Loucy (cell line): Measurements from ENCODE around the gene C1QTNF8.

Source experiments
- EZH2phosphoT487 ChIP-seq: fragments of 200-600 bp; IDR thresholded peaks from 2 replicates; pipeline ENCODE4 v1.6.1; 2018; ENCODE audit warnings: antibody characterized with exemption, mild to moderate bottlenecking, moderate library complexity, borderline replicate concordance
- TF ChIP-seq, protein P1 (sequence below): fragments of 200-600 bp; sonication (generic); conservative IDR thresholded peaks from 2 replicates; pipeline ENCODE4 v1.5.1; 2014; ENCODE audit warnings: mild to moderate bottlenecking, antibody characterized with exemption, low read length

DNA sequence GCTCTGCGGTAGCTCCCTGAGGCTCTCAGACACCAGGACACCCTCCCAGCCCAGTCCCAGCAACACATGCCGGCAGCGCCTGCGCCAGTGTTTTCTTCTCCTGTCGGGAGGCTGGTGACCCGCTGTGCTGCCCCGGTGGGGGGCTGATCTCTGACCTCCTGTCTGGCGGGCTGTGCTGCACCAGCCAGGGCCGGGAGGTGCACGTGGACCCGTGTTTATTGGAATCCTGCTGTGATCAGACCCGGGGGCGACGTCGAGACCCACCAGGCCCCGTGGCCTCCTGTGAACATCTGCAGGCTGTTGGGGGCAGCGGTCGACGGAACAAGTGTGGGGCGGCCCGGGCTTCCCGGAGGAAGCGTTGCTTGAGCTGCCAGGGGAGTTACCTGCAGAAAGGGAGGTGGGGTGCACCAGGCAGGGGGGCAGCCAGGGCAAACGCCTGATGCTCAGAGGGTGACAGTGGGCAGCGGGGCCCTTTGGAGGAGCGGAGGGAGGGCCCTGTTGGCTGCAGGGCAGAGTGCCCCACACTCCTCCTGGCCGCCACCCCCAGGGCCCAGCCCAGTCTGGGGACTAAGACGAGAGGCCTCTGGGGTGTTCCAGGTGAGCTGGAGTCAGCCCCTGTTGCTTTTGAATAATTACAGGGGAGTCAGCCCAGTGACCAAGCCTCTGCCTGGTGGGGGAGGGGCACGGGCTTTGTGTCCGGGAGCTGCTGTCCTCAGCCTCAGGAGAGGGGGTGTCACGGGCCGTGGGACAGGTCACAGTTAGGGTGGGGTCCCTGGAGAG is 25.8 kb downstream of the C1QTNF8 start:
- TF ChIP-seq, protein P1, sequence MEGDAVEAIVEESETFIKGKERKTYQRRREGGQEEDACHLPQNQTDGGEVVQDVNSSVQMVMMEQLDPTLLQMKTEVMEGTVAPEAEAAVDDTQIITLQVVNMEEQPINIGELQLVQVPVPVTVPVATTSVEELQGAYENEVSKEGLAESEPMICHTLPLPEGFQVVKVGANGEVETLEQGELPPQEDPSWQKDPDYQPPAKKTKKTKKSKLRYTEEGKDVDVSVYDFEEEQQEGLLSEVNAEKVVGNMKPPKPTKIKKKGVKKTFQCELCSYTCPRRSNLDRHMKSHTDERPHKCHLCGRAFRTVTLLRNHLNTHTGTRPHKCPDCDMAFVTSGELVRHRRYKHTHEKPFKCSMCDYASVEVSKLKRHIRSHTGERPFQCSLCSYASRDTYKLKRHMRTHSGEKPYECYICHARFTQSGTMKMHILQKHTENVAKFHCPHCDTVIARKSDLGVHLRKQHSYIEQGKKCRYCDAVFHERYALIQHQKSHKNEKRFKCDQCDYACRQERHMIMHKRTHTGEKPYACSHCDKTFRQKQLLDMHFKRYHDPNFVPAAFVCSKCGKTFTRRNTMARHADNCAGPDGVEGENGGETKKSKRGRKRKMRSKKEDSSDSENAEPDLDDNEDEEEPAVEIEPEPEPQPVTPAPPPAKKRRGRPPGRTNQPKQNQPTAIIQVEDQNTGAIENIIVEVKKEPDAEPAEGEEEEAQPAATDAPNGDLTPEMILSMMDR, result no peak
- TF ChIP-seq EZH2phosphoT487, result no peak
